ENCODE data around the gene GTF2F2.
"Not testable (repeated sequence)": the region's sequence is repeated elsewhere in the genome, so short reads cannot be mapped to it uniquely, and the experiment has no call there.

Gene GTF2F2

DNA sequence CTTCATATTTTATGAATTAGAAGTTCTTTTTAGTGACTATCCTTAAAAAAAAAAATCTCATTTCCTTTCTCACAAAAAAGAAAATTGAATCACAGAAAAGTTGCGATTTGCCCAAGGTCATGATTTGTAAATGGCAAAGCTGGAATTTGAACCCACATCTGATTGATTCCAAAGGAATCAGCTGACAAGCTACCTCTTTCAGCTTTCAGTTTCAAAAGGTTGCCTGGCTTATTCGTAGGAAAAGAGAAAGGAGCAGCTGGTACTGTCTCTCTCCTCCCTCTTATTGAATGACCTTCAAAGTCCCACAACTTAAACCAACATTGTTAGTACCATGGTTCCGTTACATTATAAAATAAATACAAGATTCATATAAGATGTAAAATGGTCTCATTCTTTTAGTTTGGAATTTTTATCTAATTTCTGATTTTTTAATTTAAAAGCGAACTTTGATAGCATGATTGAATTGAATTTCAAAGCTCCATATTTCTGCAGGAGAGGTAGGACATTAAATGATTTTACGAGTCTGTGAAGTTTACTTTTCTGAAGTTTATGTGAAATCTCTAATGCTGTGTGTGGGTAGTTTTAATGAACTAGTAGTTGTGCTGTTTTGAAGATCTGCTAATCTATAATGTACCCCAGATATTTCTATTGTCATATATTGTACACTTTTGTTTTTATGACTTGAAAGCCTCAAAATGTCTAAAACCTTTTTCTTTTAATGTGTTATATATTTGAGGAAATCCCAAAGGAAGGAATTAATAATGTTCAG lies 99.0 kb downstream of the GTF2F2 start:
- DNase-seq, result no peak

GRCh38 chr13:45219938-45220375 lies 99.6 kb downstream of the GTF2F2 start:
- no peak for DNase-seq

DNA sequence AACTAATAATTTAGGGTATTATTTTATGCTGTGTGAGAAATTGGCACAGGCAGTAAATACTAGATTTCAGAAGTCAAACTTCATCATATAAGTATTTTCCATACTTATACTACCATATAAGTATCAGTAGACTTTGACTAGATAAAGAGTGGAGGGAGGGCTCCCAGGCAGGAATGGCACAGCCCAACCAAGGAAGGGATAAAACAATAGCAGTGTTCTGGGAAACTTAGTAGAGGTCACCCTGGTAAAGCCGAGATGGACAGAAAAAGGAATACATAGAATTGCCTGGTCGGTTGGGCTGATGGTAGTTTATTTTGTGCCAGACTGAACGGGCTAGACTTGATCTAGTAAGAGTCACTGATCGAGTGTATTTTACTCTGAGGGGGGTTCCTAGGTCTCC lies 100.1 kb downstream of the GTF2F2 start:
- no peak for DNase-seq

DNA sequence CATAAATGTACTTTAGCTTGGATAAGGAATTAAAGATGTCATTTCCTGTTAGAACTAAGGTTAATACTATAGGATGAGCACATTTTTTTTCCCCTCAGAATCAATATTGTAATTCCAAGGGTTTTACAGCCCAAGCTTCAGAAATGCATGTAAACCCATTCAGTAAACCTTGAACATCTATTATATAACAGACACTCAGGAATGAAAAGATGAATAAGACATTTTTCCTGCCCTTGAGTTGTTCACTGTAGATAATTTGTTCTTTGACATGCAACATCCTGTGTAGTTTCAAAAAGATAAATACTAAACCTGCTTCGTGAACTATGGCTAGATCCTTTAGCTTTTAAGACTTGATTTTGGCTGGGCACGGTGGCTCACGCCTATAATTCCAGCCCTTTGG lies 102.2 kb downstream of the GTF2F2 start:
- DNase-seq, result no peak

DNA sequence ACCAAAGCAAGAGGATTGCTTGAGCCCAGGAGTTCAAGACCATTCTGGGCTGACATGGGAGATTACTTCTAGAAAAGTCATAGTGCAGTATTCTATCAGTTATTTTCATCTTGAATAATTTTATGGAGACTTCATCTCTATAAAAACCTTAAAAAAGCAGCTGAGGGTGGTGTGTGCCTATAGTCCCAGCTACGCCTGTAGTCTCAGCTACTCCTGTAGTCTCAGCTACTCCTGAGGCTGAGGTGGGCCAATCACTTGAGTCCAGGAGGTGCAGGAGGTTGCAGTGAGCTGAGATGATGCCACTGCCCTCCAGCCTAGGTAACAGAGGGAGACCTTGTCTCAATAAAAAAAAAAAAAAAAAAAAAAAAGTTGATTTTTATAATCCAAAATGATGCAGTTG lies 102.6 kb downstream of the GTF2F2 start:
- no peak for DNase-seq

- DNase-seq, result no peak
These were observed 103.9 kb downstream of the GTF2F2 start for GRCh38 chr13:45224176-45224575.

GRCh38 chr13:45225370-45225769 lies 105.1 kb downstream of the GTF2F2 start:
- no peak for DNase-seq

DNA sequence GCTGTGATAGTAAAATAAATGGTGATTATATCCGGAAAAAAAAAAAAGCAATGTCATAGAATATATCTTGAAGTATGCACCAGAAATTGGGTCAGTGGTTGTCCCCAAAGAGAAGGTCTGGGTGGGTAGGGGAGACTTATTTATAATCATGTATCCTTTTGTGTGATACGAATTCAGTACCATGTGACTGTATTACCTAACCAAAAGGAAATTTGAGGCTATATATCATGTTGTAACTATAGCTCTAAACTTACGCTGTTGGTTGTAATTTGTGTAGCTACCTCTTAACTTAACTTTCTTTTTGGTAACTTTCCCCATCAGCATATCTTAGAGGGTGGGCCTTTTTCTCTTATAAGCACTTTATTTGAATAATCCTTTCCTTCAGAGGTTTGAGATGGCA lies 105.7 kb downstream of the GTF2F2 start:
- DNase-seq, result no peak

GRCh38 chr13:45228002-45228401 lies 107.7 kb downstream of the GTF2F2 start:
- DNase-seq, result no peak

GRCh38 chr13:45229172-45229571 lies 108.9 kb downstream of the GTF2F2 start:
- DNase-seq, result no peak

DNA sequence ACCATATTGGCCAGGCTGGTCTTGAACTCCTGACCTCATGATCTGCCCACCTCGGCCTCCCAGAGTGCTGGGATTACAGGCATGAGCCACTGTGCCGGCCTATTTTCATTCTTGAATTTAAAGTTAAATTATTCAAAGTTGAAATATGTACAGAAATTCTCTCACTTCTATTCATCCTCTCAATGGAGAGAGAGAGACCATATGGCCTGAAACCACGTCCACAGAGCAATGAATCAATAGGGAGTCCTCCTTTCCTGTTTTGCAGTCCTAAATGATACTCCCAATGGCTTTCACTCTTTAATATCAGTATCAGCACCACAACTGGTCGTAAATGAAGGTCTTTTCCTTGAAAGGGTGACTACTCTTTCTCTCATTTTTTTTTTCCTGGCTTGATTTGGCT lies 111.0 kb downstream of the GTF2F2 start:
- DNase-seq, result no peak

DNA sequence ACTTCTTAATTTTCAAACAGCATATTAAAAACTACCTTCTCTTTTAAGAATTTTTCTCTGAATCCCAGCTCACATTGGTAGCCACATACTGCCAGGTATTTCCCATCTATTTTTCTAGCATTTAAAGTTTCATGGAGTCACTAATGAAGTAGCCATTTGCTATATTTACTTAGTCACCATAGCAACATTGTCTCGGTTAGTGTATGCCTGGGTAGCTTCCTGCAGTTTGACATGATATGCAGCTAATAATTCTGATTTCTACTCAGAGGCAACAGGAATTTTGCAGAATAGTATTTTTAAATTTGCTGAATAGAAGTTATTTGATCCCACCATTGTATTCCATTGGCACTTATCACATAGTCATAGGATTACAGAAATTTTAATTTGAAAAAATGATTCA lies 111.4 kb downstream of the GTF2F2 start:
- DNase-seq, result no peak

- DNase-seq, result no peak
These were observed 112.3 kb downstream of the GTF2F2 start for GRCh38 chr13:45232591-45232990.

- no peak for DNase-seq
These were observed 118.9 kb downstream of the GTF2F2 start for GRCh38 chr13:45238945-45239795.

DNA sequence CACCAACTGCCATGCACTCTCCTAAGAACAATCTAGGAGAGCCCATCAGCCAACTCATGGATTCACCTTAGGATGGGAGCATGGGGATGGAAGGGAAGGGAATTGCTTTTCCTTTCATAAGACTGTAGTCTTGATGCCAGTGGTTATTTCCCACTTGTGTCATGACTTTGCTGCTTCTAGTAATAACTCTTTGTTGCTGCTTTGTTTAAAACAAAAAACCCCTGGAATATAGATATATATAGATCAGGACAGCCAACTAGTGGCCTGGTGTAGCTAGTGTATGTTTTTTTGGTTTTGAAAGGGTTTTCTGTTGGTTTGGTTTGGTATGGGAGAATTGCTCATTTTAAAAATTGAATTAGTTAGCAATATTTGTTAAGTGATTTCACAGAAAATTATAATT lies 119.8 kb downstream of the GTF2F2 start:
- DNase-seq, result no peak

GRCh38 chr13:45242070-45242469 lies 121.8 kb downstream of the GTF2F2 start:
- no peak for DNase-seq

- DNase-seq, result no peak
These were observed 122.2 kb downstream of the GTF2F2 start for GRCh38 chr13:45242524-45242923.

DNA sequence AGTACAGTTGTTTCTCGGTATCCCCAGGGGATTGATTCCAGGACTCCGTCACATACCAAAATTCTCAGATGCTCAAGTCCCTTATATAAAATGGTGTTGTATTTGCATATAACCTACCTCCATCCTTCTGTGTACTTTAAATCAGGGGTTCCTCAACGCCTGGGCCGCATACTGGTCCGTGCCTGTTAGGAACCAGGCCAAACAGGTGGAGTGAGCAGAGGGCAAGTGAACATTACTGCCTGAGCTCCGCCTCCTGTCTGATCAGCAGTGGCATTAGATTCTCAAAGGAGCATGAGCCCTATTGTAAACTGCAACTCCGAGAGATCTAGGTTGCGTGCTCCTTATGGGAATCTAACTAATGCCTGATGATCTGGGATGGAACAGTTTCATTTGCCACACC lies 122.8 kb downstream of the GTF2F2 start:
- DNase-seq, result no peak

- DNase-seq, result not testable (repeated sequence)
These were observed 124.4 kb downstream of the GTF2F2 start for GRCh38 chr13:45244736-45245135.

GRCh38 chr13:45249662-45250061 lies 129.4 kb downstream of the GTF2F2 start:
- no peak for DNase-seq

DNA sequence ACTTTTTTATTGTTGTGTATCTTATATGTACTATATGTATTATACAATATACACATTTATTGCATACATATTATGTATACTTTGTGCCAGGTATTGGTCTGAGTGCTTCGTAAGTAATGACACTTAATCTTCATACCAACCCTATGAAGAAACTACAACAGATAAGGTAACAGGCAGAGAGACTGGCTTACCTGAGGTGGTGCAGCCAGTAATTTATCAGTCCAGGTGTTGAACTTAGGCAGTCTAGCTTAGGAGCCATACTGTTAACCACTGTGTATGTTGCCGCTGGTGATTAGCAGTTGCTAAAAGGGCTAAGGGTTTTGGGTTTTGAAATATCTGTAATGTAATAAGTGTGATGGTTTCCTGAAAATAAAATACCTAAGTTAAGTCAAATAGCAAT lies 134.1 kb downstream of the GTF2F2 start:
- DNase-seq, result no peak

- DNase-seq, result no peak
These were observed 135.1 kb downstream of the GTF2F2 start for GRCh38 chr13:45255247-45255987.

GRCh38 chr13:45256254-45256653 lies 135.9 kb downstream of the GTF2F2 start:
- no peak for DNase-seq

All from cortex of kidney (tissue), 1 donor.